Measurements from ENCODE around the gene FSTL4. TPM values are rescaled to one million over a fixed set of nuclear protein-coding genes. Genes with fewer than 3 reads are reported as not detected.

Gene FSTL4
- total RNA-seq, 6 donors from 2014 or later: 0.49 to 4.6 (median 1.1) TPM

- ATAC-seq (ENCODE audit: low FRiP score in 2 of 2) (no peak), DNase-seq (no peak)
- H3K36me3 ChIP-seq: no peaks in the 10 kb centered on the region
- no peaks in the 10 kb centered on the region for H3K4me1 ChIP-seq
- H3K4me3 ChIP-seq: no peak overlapping the region
- H3K9me3 ChIP-seq: no peaks in the 10 kb centered on the region
- 88 to 93% methylated on average over 8 of the region's 8 CpGs for WGBS, 2 donors
- TF ChIP-seq POLR2A (IDR thresholded peaks at IDR 0.05): no peak
- TF ChIP-seq CTCF (IDR thresholded peaks at IDR 0.05): no peak
- no peak for TF ChIP-seq POLR2AphosphoS5 (IDR thresholded peaks at IDR 0.05)
- TF ChIP-seq EP300 (IDR thresholded peaks at IDR 0.05): no peak
- H3K27ac ChIP-seq: no peak overlapping the region
- H3K27me3 ChIP-seq: no peaks in the 10 kb centered on the region
Measured at GRCh38 chr5:133599044-133599443, 13.3 kb downstream of the FSTL4 start.

GRCh38 chr5:133596049-133596448 lies 16.3 kb downstream of the FSTL4 start:
- H3K27me3 ChIP-seq: no peaks in the 10 kb centered on the region
- TF ChIP-seq CTCF (IDR thresholded peaks at IDR 0.05) (no peak), EP300 (IDR thresholded peaks at IDR 0.05) (no peak), POLR2A (IDR thresholded peaks at IDR 0.05) (no peak), POLR2AphosphoS5 (IDR thresholded peaks at IDR 0.05) (no peak)
- 72 to 94% methylated on average over 3 to 5 of the region's 5 CpGs for WGBS, 2 donors
- no peaks in the 10 kb centered on the region for H3K9me3 ChIP-seq
- no peaks in the 10 kb centered on the region for H3K36me3 ChIP-seq
- H3K4me3 ChIP-seq: no peak overlapping the region
- DNase-seq (no peak), ATAC-seq (ENCODE audit: low FRiP score in 2 of 2) (no peak)
- H3K4me1 ChIP-seq: no peaks in the 10 kb centered on the region
- no peak overlapping the region for H3K27ac ChIP-seq

- H3K27ac ChIP-seq: no peak overlapping the region
- no peaks in the 10 kb centered on the region for H3K27me3 ChIP-seq
- H3K4me1 ChIP-seq: no peaks in the 10 kb centered on the region
- H3K4me3 ChIP-seq: no peak overlapping the region
- H3K36me3 ChIP-seq: no peaks in the 10 kb centered on the region
- no peaks in the 10 kb centered on the region for H3K9me3 ChIP-seq
- ATAC-seq (ENCODE audit: low FRiP score in 2 of 2): no peak
- WGBS, 2 donors: 80 to 85% methylated on average over 3 to 5 of the region's 5 CpGs
- TF ChIP-seq POLR2A (IDR thresholded peaks at IDR 0.05) (no peak), CTCF (IDR thresholded peaks at IDR 0.05) (no peak), EP300 (IDR thresholded peaks at IDR 0.05) (no peak), POLR2AphosphoS5 (IDR thresholded peaks at IDR 0.05) (no peak)
- no peak for DNase-seq
Measured at GRCh38 chr5:133595465-133595864, 16.9 kb downstream of the FSTL4 start.

GRCh38 chr5:133589286-133589685 lies 23.1 kb downstream of the FSTL4 start:
- TF ChIP-seq EP300 (IDR thresholded peaks at IDR 0.05): no peak
- TF ChIP-seq CTCF (IDR thresholded peaks at IDR 0.05): no peak
- TF ChIP-seq POLR2A (IDR thresholded peaks at IDR 0.05): no peak
- TF ChIP-seq POLR2AphosphoS5 (IDR thresholded peaks at IDR 0.05): no peak
- no peaks in the 10 kb centered on the region for H3K27me3 ChIP-seq
- no peak overlapping the region for H3K27ac ChIP-seq
- H3K4me3 ChIP-seq: no peak overlapping the region
- no peak for DNase-seq
- WGBS, 2 donors: 67 to 100% methylated on average over 1 of the region's 1 CpG
- no peak for ATAC-seq (ENCODE audit: low FRiP score in 2 of 2)
- H3K36me3 ChIP-seq: no peaks in the 10 kb centered on the region
- H3K4me1 ChIP-seq: no peaks in the 10 kb centered on the region
- no peaks in the 10 kb centered on the region for H3K9me3 ChIP-seq

- H3K27me3 ChIP-seq: no peaks in the 10 kb centered on the region
- H3K4me1 ChIP-seq: no peaks in the 10 kb centered on the region
- no peaks in the 10 kb centered on the region for H3K9me3 ChIP-seq
- 95% methylated on average over 7 of the region's 7 CpGs; no CpG with 5 or more reads in 1 of the 2 donors for WGBS, 2 donors
- H3K27ac ChIP-seq: no peak overlapping the region
- no peak overlapping the region for H3K4me3 ChIP-seq
- H3K36me3 ChIP-seq: no peaks in the 10 kb centered on the region
- TF ChIP-seq POLR2A (IDR thresholded peaks at IDR 0.05): no peak
- no peak for TF ChIP-seq CTCF (IDR thresholded peaks at IDR 0.05)
- TF ChIP-seq POLR2AphosphoS5 (IDR thresholded peaks at IDR 0.05): no peak
- TF ChIP-seq EP300 (IDR thresholded peaks at IDR 0.05): no peak
- DNase-seq: no peak
- ATAC-seq (ENCODE audit: low FRiP score in 2 of 2): peak in 1 of 2 donors; percentile 51
Measured at GRCh38 chr5:133582971-133583370, 29.4 kb downstream of the FSTL4 start.

All from upper lobe of left lung (tissue), 6 donors.